Uterus (tissue), 2 donors: ENCODE measurements around the gene RNF112.

Source experiments
- POLR2A ChIP-seq, 2 donors: fragments of 450-650 bp; IDR thresholded peaks; one replicate each; pipeline ENCODE4 v1.6.1; 2016; ENCODE audit warnings: antibody characterized with exemption in 2 of 2, mild to moderate bottlenecking in 1 of 2, moderate library complexity in 1 of 2
- TF ChIP-seq, protein P1 (sequence below), 4 experiments: fragments of 200-600 bp in 2 of 4; fragments of 450-650 bp in 2 of 4; sonication (generic) in 2 of 4; IDR thresholded peaks; one replicate each; pipeline ENCODE4 v1.5.1; 2016 to 2019; ENCODE audit warnings: antibody characterized with exemption in 4 of 4, mild to moderate bottlenecking in 2 of 4, moderate library complexity in 1 of 4

DNA sequence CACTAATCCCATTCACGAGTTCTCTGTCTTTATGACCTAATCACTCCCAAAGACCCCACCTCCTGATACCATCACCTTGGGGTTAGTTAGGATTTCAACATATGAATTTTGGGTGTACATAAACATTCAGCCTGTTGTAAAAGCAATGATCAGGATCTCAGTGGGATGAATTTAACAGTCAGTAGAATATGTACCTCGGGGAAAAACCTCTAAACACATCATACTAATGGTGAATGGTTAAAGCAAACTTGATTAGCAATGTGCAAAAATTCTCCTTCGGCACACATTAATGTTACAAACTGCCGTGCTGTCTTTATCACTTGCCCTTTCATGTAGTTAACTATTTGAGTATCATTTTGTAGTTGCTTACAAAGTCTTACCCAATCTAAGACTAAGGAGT is 10.2 kb downstream of the RNF112 start:
- TF ChIP-seq, protein P1, sequence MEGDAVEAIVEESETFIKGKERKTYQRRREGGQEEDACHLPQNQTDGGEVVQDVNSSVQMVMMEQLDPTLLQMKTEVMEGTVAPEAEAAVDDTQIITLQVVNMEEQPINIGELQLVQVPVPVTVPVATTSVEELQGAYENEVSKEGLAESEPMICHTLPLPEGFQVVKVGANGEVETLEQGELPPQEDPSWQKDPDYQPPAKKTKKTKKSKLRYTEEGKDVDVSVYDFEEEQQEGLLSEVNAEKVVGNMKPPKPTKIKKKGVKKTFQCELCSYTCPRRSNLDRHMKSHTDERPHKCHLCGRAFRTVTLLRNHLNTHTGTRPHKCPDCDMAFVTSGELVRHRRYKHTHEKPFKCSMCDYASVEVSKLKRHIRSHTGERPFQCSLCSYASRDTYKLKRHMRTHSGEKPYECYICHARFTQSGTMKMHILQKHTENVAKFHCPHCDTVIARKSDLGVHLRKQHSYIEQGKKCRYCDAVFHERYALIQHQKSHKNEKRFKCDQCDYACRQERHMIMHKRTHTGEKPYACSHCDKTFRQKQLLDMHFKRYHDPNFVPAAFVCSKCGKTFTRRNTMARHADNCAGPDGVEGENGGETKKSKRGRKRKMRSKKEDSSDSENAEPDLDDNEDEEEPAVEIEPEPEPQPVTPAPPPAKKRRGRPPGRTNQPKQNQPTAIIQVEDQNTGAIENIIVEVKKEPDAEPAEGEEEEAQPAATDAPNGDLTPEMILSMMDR (IDR thresholded peaks at IDR 0.05) = no peak
- TF ChIP-seq POLR2A (IDR thresholded peaks at IDR 0.05) = no peak
